Panc1 (cell line): ENCODE results near the gene LAMP1.

Experiments
- TCF7L2 ChIP-seq: IDR thresholded peaks from 2 replicates; pipeline ENCODE4 v1.6.1; 2011; ENCODE audit warnings: mild to moderate bottlenecking, low read depth, low read length, inconsistent platforms
- TF ChIP-seq, protein P1 (sequence below): fragments of 450-650 bp; IDR thresholded peaks from 2 replicates; pipeline ENCODE4 v1.5.1; 2017; ENCODE audit warnings: mild to moderate bottlenecking

- TF ChIP-seq, protein P1, sequence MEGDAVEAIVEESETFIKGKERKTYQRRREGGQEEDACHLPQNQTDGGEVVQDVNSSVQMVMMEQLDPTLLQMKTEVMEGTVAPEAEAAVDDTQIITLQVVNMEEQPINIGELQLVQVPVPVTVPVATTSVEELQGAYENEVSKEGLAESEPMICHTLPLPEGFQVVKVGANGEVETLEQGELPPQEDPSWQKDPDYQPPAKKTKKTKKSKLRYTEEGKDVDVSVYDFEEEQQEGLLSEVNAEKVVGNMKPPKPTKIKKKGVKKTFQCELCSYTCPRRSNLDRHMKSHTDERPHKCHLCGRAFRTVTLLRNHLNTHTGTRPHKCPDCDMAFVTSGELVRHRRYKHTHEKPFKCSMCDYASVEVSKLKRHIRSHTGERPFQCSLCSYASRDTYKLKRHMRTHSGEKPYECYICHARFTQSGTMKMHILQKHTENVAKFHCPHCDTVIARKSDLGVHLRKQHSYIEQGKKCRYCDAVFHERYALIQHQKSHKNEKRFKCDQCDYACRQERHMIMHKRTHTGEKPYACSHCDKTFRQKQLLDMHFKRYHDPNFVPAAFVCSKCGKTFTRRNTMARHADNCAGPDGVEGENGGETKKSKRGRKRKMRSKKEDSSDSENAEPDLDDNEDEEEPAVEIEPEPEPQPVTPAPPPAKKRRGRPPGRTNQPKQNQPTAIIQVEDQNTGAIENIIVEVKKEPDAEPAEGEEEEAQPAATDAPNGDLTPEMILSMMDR = no peak
- TF ChIP-seq TCF7L2 = no peak
These were observed 36.0 kb downstream of the LAMP1 start for GRCh38 chr13:113333076-113333475.
